ENCODE results near the gene KNDC1.
A peak's percentile ranks its signal among the peaks of the same experiment; 100 is the strongest.

KNDC1 gene

DNA sequence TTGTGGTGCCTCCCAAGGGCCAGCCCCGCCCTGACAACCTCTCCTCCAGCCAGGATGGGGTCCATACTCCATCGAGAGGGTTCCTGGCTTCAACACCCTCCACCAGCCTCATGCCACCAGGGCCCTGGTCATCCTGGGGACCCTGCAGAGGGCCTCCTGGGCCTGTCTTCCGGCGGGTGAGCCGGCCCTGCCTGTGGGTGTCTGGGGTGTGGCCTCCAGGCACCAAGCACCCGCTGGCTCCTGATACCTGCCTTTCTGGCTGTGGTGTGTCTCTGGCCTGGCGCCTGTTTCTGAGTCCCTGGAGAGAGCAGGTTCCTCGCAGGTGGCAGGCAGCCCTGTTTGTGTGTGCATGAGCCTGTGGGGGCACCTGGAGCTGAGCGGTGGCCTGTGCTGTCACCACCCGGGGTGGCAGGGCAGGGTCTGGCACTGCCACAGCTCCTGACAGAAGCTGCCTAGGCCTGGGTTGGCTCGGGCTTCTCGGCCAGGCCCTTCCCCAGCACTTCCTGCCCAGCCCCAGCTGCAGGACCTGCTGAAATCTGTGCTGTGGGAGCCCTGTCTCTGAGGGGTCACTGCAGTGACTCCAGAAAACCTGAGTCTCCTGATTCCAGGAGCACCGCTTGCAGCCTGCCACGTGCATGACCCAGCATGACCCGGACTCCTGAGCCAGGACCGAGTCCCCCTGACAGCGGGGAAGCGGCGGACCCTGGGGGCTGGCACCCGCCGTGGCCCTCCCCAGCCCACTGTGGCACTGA is 98.2 kb downstream of the KNDC1 start:
- H3K36me3 ChIP-seq (ENCODE audit: insufficient read depth, insufficient read length, low read length), result no peaks in the 10 kb centered on the region
- H3K4me3 ChIP-seq (ENCODE audit: insufficient read length, low read depth), result no peak overlapping the region
- DNase-seq (ENCODE audit: low read depth, low spot score), result no peak
- H3K9me3 ChIP-seq (ENCODE audit: insufficient read depth, low read length), result no peaks in the 10 kb centered on the region
- peaks cover 8% of the 10 kb centered on the region for H3K4me1 ChIP-seq (ENCODE audit: insufficient read depth, insufficient read length)
- H3K27me3 ChIP-seq (ENCODE audit: insufficient read depth, insufficient read length), result peaks cover 31% of the 10 kb centered on the region
- peak overlapping the region; percentile 61 for H3K9ac ChIP-seq (ENCODE audit: insufficient read length, low read depth)
- TF ChIP-seq ZNF274 (IDR thresholded peaks at IDR 0.05; ENCODE audit: low read depth, low read length) (no peak), SUZ12 (IDR thresholded peaks at IDR 0.05; ENCODE audit: extremely low read depth, insufficient read depth, insufficient read length) (no peak), YY1 (IDR thresholded peaks at IDR 0.05; ENCODE audit: insufficient read depth, insufficient read length) (no peak)

DNA sequence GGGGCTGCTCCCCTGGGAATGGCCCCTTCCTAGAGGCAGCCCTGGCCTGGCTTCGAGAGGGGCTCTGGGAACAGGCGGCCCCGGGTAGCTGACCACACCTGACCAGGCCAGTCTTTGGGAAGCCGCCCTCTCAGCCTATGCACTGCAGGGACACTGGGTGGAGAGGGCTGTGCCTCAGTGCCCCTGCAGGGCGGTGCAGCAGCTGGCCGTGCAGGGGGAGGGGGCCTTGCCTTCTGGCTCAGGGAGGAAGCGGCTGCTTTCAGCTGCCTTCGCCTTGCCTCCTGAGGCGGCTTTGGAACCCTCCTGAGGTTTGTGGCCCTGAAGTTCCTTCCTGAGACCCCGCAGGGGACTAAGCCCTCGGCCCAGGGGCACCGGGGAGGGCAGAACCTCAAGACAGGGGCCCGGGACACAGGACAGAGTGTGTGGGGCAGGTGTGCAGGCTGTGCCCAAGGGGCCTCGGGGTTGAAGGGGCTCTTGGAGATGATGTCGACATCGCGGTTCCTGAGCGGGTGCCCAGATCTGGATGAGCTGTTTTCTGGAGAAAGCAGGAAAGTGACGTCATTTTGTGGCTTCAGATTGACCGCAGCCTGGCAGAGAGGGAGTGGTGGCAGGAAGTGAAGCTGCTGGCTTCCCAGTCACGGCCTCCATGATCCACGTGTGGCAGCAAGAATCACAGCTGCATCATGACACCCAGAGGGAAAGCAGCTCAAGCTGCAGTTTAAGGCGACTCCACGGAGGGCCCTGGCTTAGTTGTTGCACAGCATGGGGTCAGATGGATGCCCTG is 99.0 kb downstream of the KNDC1 start:
- Histone ChIP-seq H3K4me1 (ENCODE audit: insufficient read depth, insufficient read length) (peaks cover 8% of the 10 kb centered on the region), H3K36me3 (ENCODE audit: insufficient read depth, insufficient read length, low read length) (no peaks in the 10 kb centered on the region), H3K4me3 (ENCODE audit: insufficient read length, low read depth) (no peak overlapping the region), H3K27me3 (ENCODE audit: insufficient read depth, insufficient read length) (peaks cover 35% of the 10 kb centered on the region), H3K9ac (ENCODE audit: insufficient read length, low read depth) (peak overlapping the region; percentile 61), H3K9me3 (ENCODE audit: insufficient read depth, low read length) (no peaks in the 10 kb centered on the region)
- DNase-seq (ENCODE audit: low read depth, low spot score), result no peak
- TF ChIP-seq SUZ12 (IDR thresholded peaks at IDR 0.05; ENCODE audit: extremely low read depth, insufficient read depth, insufficient read length) (no peak), ZNF274 (IDR thresholded peaks at IDR 0.05; ENCODE audit: low read depth, low read length) (no peak), YY1 (IDR thresholded peaks at IDR 0.05; ENCODE audit: insufficient read depth, insufficient read length) (no peak)

DNA sequence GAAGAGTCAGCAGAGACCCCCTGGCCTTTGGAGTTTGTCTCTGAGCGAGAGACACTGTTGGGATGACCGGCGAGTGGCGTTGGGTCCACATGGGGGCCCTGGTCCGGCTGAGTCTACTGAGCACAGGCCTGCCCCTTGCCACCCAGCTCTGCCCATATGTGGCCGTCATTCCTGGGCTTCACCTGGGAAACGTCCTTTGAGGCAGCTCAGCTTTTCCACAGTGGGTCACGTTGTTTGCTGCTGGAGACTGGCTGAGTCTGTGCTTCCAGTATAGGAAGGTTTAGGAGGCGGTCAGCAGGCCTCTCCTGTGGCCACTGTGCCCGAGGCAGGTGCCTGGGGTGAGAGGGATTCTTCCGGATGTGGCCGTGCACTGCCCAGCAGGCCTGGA is 99.6 kb downstream of the KNDC1 start:
- TF ChIP-seq YY1 (IDR thresholded peaks at IDR 0.05; ENCODE audit: insufficient read depth, insufficient read length) (no peak), SUZ12 (IDR thresholded peaks at IDR 0.05; ENCODE audit: extremely low read depth, insufficient read depth, insufficient read length) (no peak), ZNF274 (IDR thresholded peaks at IDR 0.05; ENCODE audit: low read depth, low read length) (no peak)
- no peaks in the 10 kb centered on the region for H3K9me3 ChIP-seq (ENCODE audit: insufficient read depth, low read length)
- no peak overlapping the region for H3K4me3 ChIP-seq (ENCODE audit: insufficient read length, low read depth)
- peaks cover 35% of the 10 kb centered on the region for H3K27me3 ChIP-seq (ENCODE audit: insufficient read depth, insufficient read length)
- H3K4me1 ChIP-seq (ENCODE audit: insufficient read depth, insufficient read length), result peaks cover 12% of the 10 kb centered on the region
- no peak for DNase-seq (ENCODE audit: low read depth, low spot score)
- no peaks in the 10 kb centered on the region for H3K36me3 ChIP-seq (ENCODE audit: insufficient read depth, insufficient read length, low read length)
- no peak overlapping the region for H3K9ac ChIP-seq (ENCODE audit: insufficient read length, low read depth)

DNA sequence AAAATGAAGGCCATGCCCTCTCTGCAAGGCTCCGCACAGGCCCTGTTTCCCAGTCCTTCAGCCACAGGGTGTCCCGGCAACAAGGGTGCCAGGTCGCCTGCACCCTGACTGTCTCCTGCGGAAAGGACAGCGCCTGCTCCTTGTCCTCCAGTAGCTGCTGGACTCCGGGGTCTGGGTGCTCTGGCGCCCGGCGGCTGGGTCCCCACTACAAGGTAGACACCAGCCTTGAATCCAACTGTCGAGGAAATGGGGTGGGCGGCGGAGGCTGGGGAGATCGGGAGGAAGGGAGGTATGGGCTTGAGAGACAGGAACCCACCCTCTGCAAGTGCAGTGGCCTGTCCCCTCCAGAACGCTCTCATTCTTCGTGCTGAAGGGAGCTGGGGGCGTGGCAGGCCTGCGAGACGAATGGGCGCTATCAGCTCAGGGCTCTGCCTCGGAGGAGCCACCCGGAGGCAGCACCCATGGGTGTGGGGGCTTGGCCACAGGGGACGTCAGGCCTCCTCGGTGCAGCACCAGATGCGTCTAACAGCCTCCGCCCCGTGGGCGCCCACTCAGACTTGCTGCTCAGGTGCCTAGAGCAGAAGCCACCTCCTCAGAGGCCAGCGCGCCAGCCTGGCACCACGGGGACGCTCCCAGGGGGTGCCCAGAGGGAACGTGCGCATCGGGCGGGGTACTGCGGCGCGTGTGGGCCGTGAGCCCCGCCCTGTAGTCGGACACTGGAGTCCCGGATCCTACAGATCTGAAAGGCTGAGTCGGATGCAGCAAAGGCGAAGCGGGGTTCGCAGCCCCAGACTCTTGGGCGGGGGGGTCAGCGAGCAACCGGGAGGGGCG is 101.1 kb downstream of the KNDC1 start:
- peak overlapping the region; percentile 60 for H3K4me3 ChIP-seq (ENCODE audit: insufficient read length, low read depth)
- DNase-seq (ENCODE audit: low read depth, low spot score), result no peak
- TF ChIP-seq ZNF274 (IDR thresholded peaks at IDR 0.05; ENCODE audit: low read depth, low read length), result no peak
- TF ChIP-seq YY1 (IDR thresholded peaks at IDR 0.05; ENCODE audit: insufficient read depth, insufficient read length), result no peak
- no peak for TF ChIP-seq SUZ12 (IDR thresholded peaks at IDR 0.05; ENCODE audit: extremely low read depth, insufficient read depth, insufficient read length)
- no peaks in the 10 kb centered on the region for H3K36me3 ChIP-seq (ENCODE audit: insufficient read depth, insufficient read length, low read length)
- H3K27me3 ChIP-seq (ENCODE audit: insufficient read depth, insufficient read length), result peaks cover 35% of the 10 kb centered on the region
- peak overlapping the region; percentile 80 for H3K9ac ChIP-seq (ENCODE audit: insufficient read length, low read depth)
- H3K9me3 ChIP-seq (ENCODE audit: insufficient read depth, low read length), result no peaks in the 10 kb centered on the region
- H3K4me1 ChIP-seq (ENCODE audit: insufficient read depth, insufficient read length), result peaks cover 12% of the 10 kb centered on the region

DNA sequence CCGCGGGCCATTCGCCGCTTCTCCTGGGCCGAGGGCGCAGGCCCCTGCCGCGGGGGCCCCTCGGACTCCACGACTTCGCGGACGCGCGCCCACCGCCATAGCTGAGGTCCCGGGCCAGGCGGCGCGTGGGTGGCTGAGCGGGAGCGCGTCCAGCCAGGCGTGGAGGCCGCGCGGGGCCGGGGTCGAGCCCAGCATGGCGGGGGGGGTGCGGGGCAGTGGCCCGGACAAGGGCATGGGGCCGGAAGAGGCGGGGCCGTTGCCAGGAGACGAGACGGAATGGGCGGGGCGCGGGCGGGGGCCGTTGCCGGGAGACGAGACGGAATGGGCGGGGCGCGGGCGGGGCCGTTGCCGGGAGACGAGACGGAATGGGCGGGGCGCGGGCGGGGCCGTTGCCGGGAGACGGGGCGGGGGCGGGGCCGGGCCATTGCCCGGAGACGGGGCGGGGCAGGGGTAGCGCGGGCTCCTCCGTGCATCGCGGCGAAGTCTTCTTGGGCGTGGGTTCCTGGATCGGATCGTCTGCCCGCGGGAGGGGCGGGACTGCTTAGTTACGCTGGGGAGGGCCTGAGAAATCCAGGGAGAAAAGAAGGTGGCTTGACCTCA is 101.8 kb downstream of the KNDC1 start:
- Histone ChIP-seq H3K27me3 (ENCODE audit: insufficient read depth, insufficient read length) (peaks cover 35% of the 10 kb centered on the region), H3K4me1 (ENCODE audit: insufficient read depth, insufficient read length) (peaks cover 12% of the 10 kb centered on the region), H3K9me3 (ENCODE audit: insufficient read depth, low read length) (no peaks in the 10 kb centered on the region), H3K4me3 (ENCODE audit: insufficient read length, low read depth) (peak overlapping the region; percentile 60), H3K9ac (ENCODE audit: insufficient read length, low read depth) (peak overlapping the region; percentile 80), H3K36me3 (ENCODE audit: insufficient read depth, insufficient read length, low read length) (no peaks in the 10 kb centered on the region)
- TF ChIP-seq ZNF274 (IDR thresholded peaks at IDR 0.05; ENCODE audit: low read depth, low read length), result no peak
- no peak for TF ChIP-seq YY1 (IDR thresholded peaks at IDR 0.05; ENCODE audit: insufficient read depth, insufficient read length)
- TF ChIP-seq SUZ12 (IDR thresholded peaks at IDR 0.05; ENCODE audit: extremely low read depth, insufficient read depth, insufficient read length), result no peak
- DNase-seq (ENCODE audit: low read depth, low spot score), result no peak

DNA sequence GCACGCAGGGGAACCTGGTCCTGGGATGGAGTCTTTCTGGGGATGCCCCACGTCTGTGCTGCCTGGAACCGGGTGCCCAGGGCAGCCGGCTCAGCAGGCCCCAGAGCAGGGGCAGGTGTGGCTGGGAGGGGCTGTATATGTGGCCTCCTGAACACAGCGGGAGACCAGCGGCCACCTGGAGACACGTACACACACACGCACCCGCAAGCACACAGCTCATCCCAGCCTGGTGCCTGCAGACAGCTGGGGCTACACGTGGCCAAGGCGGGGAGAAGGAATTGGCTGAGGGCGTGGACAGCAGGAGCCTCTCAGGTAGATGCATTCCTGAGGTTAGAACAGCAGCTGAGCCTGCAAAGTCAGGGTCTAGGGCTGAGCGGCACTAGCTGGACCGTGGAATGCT is 102.7 kb downstream of the KNDC1 start:
- H3K9ac ChIP-seq (ENCODE audit: insufficient read length, low read depth), result peak overlapping the region; percentile 21
- peaks cover 12% of the 10 kb centered on the region for H3K4me1 ChIP-seq (ENCODE audit: insufficient read depth, insufficient read length)
- DNase-seq (ENCODE audit: low read depth, low spot score), result no peak
- no peak overlapping the region for H3K4me3 ChIP-seq (ENCODE audit: insufficient read length, low read depth)
- no peaks in the 10 kb centered on the region for H3K9me3 ChIP-seq (ENCODE audit: insufficient read depth, low read length)
- peaks cover 3% of the 10 kb centered on the region for H3K36me3 ChIP-seq (ENCODE audit: insufficient read depth, insufficient read length, low read length)
- TF ChIP-seq SUZ12 (IDR thresholded peaks at IDR 0.05; ENCODE audit: extremely low read depth, insufficient read depth, insufficient read length), result no peak
- peaks cover 35% of the 10 kb centered on the region for H3K27me3 ChIP-seq (ENCODE audit: insufficient read depth, insufficient read length)
